Activated naive CD8-positive, alpha-beta T cell treated with anti-CD3 and anti-CD28 coated beads, Interleukin-2, amount 50 U/mL, for 16 hours (primary cell): ENCODE data around the gene DMRTC1.
"Not testable (repeated sequence)": the region's sequence is repeated elsewhere in the genome, so short reads cannot be mapped to it uniquely, and the experiment has no call there.

ENCODE experiments used
- DNase-seq: peaks from one replicate; pipeline ENCODE4 v3.0.0-alpha.2; 2020; ENCODE audit warnings: low read depth, low spot score

Gene DMRTC1, protein sequence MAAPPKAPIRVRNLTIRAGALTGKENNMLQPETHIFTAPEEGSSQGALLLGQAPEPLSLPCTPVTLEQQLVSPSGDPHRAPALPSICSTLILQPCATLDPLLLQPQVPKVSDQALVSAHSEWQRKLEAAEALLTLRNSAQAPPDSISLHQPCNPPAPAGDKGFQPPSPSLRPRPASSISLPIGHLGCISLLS

DNA sequence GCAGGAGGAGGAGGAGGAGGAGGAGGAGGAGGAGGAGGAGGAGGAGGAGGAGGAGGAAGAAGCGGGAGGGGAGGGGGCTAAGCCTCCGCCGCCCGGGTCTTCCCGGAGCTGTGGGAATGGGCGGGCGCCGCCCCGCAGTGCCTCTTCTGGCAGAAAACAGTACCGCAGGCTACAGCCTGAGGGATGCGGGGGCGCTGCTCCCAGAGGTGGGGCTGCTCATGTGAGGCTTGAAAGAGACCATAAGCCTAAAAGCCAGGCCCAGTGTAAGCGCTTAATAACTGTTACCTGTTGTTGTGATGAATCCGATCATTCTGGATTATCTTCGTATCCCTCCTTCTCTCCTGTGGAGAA, at the start of gene DMRTC1:
Gene DMRTC1, minus strand, starts transcription at position 19 of the 351 bp plus-strand sequence. CDS start 68,143 bp downstream, outside the sequence.
- not testable (repeated sequence) for DNase-seq

DNA sequence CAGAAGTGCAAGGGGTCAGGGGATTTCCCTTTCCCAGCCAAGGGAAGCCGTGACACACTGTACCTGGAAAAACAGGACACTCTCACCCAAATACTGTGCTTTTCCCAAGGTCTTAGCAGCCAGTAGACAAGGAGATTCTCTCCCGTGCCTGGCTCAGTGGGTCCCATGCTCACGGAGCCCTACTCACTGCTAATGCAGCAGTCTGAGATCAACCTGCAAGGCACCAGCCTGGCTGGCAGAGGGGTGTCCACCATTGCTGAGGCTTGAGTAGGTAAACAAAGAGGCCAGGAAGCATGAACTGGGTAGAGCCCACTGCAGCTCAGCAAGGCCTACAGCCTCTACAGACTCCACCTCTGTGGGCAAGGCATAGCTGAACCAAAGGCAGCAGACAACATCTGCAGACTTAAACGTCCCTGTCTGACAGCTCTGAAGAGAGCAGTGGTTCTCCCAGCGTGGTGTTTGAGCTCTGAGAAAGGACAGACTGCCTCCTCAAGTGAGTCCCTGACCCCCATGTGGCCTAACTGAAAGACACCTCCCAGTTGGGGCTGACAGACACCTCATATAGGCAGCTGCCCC, 37.3 kb upstream of the DMRTC1 start:
- DNase-seq = not testable (repeated sequence)

DNA sequence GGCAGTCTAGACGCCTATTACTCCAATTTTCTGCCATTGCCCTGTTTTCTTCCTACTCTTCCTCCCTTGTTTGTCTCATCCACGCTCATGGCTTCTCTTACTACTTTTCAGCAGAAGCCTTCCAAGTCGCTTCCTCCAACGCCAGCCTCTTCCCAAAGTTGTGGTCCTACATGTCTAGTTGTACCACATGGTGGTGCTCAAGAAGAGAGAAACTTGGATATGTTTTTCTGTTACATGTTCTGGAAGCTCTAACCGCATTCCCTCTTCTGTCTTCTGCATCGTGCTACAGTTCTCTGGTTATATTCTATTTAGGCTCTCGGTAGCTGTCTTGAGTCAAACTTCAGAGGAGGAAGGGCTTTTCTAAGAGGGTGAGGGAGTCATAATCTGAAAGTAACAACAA, 31.2 kb upstream of the DMRTC1 start:
- not testable (repeated sequence) for DNase-seq

DNA sequence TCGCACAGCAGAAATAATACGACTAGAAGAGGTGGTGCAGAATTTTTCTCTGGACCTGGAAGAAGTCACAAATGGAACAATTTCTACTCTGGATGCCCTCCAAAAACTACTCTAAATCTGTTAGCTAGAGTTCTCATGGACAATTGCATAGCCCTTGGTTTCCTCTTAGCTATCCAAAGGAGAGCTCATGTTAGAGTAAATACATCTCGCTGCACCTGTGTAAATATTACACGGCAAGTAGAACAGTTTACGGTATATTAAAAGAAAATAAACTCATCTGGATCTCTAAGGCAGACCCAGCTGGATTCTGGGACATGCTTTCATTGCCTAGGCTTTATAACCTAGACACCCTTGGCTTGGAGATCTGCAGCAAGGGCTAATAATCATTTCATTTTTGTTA, 28.2 kb upstream of the DMRTC1 start:
- not testable (repeated sequence) for DNase-seq

DNA sequence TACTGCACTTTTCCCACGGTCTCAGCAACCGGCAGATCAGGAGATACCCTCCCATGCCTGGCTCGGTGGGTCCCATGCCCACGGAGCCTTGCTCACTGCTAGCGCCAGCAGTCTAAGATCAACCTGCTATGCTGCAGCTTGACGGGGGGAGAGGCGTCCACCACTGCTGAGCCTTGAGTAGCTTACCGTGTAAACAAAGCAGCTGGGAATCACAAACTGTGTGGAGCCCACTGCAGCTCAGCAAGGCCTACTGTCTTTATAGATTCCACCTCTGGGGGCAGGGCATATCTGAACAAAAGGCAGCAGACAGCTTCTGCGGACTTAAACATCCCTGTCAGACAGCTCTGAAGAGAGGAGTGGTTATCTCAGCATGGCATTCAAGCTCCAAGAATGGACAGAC, 16.3 kb upstream of the DMRTC1 start:
- DNase-seq = not testable (repeated sequence)

DNA sequence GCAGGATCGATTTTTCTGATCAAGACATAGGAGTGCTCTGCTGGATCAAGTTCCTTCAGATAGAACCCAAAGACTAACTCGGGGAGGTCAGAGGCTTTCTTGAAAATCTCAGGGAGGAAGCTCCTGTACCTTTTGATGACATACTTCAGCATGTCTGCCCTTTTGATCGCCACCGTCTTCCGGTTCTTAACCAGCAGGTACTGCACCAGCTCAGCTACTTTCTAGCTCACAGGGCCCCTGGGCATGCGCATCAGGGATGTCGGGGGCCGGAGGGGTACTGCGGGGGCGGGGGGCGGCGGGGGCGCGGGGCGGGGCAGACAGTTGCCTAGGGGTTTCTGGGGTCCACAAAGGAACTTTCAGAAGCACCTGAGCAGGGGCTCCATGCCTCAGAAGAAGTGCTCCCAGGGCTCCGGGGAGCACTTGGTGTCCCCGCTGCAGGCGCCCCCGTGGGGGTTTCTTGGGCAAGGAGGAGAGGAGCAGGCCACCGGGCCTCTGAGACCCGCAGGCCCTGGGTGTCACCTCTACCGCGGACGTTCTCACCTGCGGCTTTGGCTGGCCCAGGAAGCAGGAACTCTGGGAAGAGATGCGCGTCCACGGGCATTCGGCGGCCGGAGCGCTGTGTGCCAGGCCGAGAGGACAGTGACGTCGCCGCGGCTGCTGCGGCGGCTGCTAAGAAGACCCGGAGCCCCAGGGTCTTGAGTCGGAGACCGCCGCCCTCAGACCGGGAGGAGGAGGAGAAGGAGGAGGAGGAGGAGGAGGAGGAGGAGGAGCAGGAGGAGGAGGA, 410 bp downstream of the DMRTC1 start:
- not testable (repeated sequence) for DNase-seq

DNA sequence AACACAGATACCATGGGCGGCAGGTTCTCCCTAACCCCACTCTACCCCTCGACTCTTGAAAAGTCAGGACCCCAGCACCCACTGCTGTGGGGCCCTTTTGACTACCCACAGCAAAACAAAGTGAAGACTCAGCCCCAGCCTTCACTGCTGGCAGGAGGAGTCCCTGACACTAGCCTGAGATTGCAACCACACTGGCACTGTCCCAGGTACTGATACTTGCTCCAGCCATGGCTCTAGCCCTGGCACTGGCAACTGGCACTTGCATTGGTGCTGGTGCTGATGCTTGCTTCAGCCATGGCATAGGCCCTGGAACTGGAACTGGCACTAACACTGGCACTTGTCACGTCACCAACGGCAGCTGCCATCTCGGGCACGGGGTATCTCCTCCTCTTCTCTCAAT, 1.4 kb downstream of the DMRTC1 start:
- not testable (repeated sequence) for DNase-seq

DNA sequence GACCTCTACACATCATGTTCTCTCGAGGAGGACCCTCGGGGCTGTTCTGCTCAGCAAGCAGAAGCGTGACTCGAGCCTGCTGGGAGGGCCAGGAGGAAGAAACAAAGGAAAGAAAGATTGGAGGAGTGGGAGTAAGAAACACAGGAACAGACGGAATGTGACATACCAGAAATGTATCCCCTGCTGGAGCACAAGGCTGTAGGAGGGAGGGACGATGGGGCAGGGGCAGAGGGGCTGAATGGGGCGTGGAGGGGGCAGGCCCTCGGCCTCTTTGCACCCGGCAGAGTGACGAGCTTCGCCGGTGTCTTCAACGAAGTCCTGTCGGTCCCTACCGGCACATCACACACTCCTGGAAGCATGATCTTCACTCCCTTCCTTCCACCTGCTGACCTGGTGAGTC, 5.7 kb downstream of the DMRTC1 start, which contains the start of gene FAM236A:
Gene FAM236A, plus strand, starts transcription at position 301 of the 400 bp plus-strand sequence. Its CDS starts 57 bp downstream, at position 358.
- DNase-seq = not testable (repeated sequence)

DNA sequence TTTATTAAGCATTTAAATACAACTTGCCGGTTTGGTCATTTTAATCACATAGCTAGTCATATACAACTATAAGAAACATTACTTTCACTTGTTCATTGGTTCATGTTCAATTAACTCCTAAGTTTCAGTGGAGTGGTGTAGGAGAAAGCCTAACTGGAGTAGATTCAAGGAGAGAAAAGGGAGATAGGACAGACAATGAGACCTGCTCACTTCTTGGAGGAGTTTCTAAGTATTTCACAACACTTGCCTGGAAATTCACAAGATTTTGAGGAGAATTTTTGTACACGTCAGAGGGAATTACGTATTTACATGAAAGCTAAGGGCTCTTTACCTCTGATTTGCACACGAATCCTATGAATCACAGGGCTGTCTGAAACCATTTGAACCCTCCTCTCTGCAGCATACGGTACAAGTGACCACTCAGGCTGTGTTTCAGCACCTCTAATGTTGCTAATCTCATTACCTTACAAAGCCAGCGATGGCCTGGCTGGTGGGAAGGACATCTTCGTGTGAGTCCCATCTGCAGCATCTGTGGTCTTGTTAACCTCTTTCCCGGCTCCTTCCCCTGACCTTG, 6.7 kb downstream of the DMRTC1 start:
- not testable (repeated sequence) for DNase-seq

DNA sequence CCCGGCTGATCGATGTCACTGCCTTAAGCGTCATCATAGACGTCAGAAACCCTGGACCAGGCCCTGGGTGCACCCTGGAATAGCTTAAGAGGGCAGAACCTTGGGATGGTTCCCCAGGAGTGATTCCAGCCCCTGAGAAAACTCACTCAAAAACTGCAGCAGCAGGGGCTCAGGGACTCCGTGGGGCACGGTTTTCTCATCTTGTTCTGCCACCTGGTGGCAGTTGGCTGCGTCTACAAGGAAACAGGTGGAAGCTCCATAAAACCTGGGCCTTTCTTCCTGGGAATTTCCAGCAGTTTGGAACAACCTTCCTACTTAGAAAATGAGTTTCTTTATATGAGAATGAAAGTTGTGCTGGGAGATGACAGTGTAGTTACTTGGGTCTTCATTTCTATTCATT, 7.2 kb downstream of the DMRTC1 start:
- not testable (repeated sequence) for DNase-seq

DNA sequence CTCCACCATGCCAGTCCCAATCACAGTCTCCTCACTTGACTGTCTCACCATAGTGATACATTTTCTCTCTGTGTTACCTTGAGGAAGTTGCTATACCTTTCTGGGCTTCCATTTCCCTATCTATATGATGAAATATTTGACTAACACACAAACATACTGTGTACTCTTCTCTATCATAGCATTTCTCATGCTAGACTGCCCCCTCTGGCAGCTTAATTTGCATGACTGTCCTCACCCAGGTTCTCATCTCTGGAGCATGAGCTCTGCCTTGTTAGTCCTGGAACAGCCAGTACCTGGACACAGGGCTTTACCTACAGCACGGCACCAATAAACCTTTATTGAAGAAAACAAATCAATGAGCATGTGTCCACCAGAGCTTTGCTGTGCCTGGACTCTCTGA, 11.4 kb downstream of the DMRTC1 start:
- not testable (repeated sequence) for DNase-seq

DNA sequence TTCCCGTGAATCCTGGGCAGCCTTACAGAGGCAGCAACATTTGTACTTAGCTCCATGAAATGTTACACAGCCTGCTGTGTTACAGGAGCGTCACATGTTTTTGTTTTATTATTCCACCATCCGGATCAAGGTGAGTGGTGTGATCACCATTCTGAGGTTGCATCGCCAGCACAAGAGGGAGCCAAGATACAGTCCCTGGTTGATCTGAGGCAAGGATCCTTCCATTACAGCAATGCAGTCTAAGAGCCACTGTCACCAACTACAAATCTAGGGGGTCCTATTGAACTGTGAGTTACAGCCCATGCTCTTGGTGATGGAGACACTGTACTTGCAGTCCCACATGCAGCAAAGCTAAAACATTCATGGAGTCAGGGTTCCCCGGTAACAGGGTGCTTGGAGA, 27.5 kb downstream of the DMRTC1 start:
- DNase-seq = not testable (repeated sequence)

DNA sequence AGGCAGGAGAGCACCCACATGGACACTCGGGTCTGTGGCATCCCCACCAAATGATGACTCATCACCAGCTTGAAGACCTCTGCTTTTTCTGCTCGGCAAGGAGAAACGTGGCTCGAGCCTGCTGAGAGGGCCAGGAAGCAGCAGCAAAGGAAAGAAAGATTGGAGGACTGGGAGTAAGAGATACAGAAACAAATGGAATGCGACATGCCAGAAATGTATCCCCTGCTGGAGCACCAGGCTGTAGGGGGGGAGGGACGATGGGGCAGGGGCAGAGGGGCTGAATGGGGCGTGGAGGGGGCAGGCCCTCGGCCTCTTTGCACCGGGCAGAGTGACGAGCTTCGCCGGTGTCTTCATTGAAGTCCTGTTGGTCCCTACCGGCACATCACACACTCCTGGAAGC, 31.3 kb downstream of the DMRTC1 start, which contains the start of gene FAM236C:
Gene FAM236C, plus strand, starts transcription at position 301 of the 400 bp plus-strand sequence. CDS start 100 bp downstream, outside the sequence.
- not testable (repeated sequence) for DNase-seq

DNA sequence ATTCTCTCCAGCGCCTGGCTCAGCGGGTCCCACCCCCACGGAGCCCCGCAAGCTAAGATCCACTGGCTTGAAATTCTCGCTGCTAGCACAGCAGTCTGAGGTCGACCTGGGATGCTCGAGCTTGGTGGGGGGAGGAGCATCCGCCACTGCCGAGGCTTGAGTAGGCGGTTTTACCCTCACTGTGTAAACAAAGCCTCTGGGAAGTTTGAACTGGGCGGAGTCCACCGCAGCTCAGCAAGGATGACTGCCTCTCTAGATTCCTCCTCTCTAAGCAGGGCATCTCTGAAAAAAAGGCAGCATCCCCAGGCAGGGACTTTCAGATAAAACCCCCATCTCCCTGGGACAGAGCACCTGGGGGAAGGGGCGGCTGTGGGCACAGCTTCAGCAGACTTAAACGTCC, 53.9 kb downstream of the DMRTC1 start:
- not testable (repeated sequence) for DNase-seq

DNA sequence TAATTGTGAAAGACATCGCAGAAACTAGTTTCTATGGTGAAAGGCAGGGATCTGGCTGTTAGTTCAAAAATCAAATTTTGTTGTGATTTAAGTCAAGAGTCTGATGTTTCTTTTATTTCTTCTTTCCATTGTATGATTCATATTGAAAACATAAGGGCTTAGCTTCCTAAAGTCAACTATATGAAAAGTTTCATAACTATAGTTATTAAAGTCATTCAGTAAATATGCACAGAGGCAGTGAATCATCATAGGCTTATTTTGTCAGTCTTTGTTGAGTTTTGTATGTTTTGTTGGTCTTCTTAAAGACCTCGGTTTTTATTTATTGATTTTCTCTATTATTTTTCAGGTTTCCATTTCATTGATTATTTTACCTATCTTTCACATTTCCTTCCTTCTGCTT, 60.7 kb downstream of the DMRTC1 start:
- not testable (repeated sequence) for DNase-seq

DNA sequence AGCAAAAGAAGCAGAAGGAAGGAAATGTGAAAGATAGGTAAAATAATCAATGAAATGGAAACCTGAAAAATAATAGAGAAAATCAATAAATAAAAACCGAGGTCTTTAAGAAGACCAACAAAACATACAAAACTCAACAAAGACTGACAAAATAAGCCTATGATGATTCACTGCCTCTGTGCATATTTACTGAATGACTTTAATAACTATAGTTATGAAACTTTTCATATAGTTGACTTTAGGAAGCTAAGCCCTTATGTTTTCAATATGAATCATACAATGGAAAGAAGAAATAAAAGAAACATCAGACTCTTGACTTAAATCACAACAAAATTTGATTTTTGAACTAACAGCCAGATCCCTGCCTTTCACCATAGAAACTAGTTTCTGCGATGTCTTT, 106.1 kb downstream of the DMRTC1 start:
- not testable (repeated sequence) for DNase-seq

DNA sequence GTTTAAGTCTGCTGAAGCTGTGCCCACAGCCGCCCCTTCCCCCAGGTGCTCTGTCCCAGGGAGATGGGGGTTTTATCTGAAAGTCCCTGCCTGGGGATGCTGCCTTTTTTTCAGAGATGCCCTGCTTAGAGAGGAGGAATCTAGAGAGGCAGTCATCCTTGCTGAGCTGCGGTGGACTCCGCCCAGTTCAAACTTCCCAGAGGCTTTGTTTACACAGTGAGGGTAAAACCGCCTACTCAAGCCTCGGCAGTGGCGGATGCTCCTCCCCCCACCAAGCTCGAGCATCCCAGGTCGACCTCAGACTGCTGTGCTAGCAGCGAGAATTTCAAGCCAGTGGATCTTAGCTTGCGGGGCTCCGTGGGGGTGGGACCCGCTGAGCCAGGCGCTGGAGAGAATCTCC, 112.9 kb downstream of the DMRTC1 start:
- DNase-seq = not testable (repeated sequence)
